Inflammatory macrophage (primary cell): ENCODE results near the gene APBB2.
"Not testable (repeated sequence)": the region's sequence is repeated elsewhere in the genome, so short reads cannot be mapped to it uniquely, and the experiment has no call there.

Experiments used
- DNase-seq, 2 donors: peaks; one replicate each; pipeline ENCODE4 v3.0.0-alpha.2; 2020 to 2022

The APBB2 gene

GRCh38 chr4:40845154-40845835 lies 369.0 kb downstream of the APBB2 start:
- peak in 1 of 2 donors; percentile 50 for DNase-seq

- no peak for DNase-seq
Measured at GRCh38 chr4:40844261-40844660, 370.1 kb downstream of the APBB2 start.

- peak; percentile 34 to 46 for DNase-seq
Measured at GRCh38 chr4:40843696-40844095, 370.6 kb downstream of the APBB2 start.

GRCh38 chr4:40842725-40843423 lies 371.5 kb downstream of the APBB2 start:
- DNase-seq, result no peak

- DNase-seq, result no peak
Measured at GRCh38 chr4:40842318-40842717, 372.0 kb downstream of the APBB2 start.

- peak; percentile 77 to 80 for DNase-seq
Measured at GRCh38 chr4:40840985-40841571, 373.3 kb downstream of the APBB2 start.

- DNase-seq, result peak; percentile 64 to 65
Measured at GRCh38 chr4:40840255-40840984, 373.9 kb downstream of the APBB2 start.

- DNase-seq, result no peak
Measured at GRCh38 chr4:40838742-40839141, 375.6 kb downstream of the APBB2 start.

GRCh38 chr4:40837094-40837870 lies 377.1 kb downstream of the APBB2 start:
- DNase-seq, result peak in 1 of 2 donors; percentile 7

GRCh38 chr4:40833212-40833611 lies 381.1 kb downstream of the APBB2 start:
- no peak for DNase-seq

GRCh38 chr4:40832175-40832574 lies 382.2 kb downstream of the APBB2 start:
- no peak for DNase-seq

GRCh38 chr4:40831146-40831907 lies 383.0 kb downstream of the APBB2 start:
- DNase-seq, result no peak

GRCh38 chr4:40829586-40829985 lies 384.8 kb downstream of the APBB2 start:
- peak; percentile 66 to 86 for DNase-seq

GRCh38 chr4:40828661-40829060 lies 385.7 kb downstream of the APBB2 start:
- no peak for DNase-seq

GRCh38 chr4:40827758-40828157 lies 386.6 kb downstream of the APBB2 start:
- DNase-seq, result peak in 1 of 2 donors; percentile 29

- no peak for DNase-seq
Measured at GRCh38 chr4:40826821-40827220, 387.5 kb downstream of the APBB2 start.

GRCh38 chr4:40825014-40825838 lies 389.1 kb downstream of the APBB2 start:
- no peak for DNase-seq

- DNase-seq, result no peak
Measured at GRCh38 chr4:40822420-40823166, 391.7 kb downstream of the APBB2 start.

GRCh38 chr4:40820101-40820500 lies 394.2 kb downstream of the APBB2 start:
- no peak for DNase-seq

GRCh38 chr4:40817157-40817556 lies 397.2 kb downstream of the APBB2 start:
- not testable (repeated sequence) for DNase-seq
